Measurements from ENCODE around the gene TLE2. TPM values are rescaled to one million over a fixed set of nuclear protein-coding genes. Genes with fewer than 3 reads are reported as not detected.

The TLE2 gene
- total RNA-seq, 4 donors from 2014 or later, result 18.2 to 35.6 (median 27.3) TPM

DNA sequence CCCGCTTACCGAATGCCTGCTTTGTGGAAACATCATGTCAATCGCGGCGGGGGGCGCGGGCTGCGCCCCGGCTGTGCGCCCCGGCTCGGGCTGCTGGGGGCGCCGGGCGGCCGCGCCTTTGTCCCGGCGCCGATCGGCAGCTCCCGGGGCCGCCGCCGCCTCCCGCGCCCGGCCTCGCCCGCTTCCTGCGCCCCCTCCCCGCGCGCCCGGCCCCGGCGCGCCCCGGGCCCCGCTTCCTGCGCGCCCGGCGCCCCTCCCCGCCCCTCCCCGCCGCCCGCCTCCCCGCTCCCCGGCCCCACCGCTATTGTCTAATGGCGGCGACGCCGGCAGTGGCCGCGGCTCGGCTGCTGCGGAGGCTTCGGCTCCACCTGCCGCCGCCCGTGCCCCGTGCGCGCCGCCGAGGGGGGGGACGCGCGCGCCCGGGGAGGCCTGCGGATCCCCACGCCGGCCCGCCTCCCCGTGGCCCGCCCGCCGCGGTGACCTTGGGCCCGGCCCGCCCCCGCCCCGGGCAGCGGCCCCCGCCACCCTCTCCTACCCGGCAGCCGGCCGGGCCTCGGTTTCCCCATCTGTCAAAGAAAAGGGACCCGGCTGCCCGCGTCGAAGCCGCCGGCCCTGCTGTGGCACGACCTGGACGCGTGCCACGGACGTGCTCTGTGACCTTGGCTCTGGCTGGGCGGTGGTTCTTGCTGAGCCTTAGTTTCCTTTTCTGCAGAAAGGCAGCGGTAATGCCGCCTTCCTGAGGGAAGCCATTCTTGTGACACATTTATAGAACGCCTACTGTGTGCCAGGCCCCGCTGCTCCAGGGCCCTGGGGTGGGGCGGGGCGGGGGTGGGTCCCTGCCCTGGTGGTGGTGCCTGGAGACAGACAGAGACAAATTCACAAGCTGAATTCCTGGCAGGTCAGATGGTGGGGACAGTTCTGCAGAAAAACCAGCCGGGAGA lies 33.4 kb upstream of the TLE2 start, which contains the start of gene TLE5:
Gene TLE5 (minus strand): TSS at position 331 of the 941 bp plus-strand sequence. CDS start 295 bp downstream, at position 36.
- no peak for TF ChIP-seq POLR2AphosphoS5 (IDR thresholded peaks at IDR 0.05)
- peak within 1 kb of the TSS; percentile 96 for H3K27ac ChIP-seq
- peak within 1 kb of the TSS; percentile 81 for H3K4me3 ChIP-seq
- DNase-seq (ENCODE audit: low spot score in 2 of 2), result no peak
- H3K36me3 ChIP-seq, result peaks cover 19% of the 10 kb centered on the region
- WGBS, result 2% methylated on average over 10 of the region's 111 CpGs
- no peaks in the 10 kb centered on the region for H3K9me3 ChIP-seq
- peaks cover 45% of the 10 kb centered on the region for H3K4me1 ChIP-seq
- H3K27me3 ChIP-seq, result no peaks in the 10 kb centered on the region

DNA sequence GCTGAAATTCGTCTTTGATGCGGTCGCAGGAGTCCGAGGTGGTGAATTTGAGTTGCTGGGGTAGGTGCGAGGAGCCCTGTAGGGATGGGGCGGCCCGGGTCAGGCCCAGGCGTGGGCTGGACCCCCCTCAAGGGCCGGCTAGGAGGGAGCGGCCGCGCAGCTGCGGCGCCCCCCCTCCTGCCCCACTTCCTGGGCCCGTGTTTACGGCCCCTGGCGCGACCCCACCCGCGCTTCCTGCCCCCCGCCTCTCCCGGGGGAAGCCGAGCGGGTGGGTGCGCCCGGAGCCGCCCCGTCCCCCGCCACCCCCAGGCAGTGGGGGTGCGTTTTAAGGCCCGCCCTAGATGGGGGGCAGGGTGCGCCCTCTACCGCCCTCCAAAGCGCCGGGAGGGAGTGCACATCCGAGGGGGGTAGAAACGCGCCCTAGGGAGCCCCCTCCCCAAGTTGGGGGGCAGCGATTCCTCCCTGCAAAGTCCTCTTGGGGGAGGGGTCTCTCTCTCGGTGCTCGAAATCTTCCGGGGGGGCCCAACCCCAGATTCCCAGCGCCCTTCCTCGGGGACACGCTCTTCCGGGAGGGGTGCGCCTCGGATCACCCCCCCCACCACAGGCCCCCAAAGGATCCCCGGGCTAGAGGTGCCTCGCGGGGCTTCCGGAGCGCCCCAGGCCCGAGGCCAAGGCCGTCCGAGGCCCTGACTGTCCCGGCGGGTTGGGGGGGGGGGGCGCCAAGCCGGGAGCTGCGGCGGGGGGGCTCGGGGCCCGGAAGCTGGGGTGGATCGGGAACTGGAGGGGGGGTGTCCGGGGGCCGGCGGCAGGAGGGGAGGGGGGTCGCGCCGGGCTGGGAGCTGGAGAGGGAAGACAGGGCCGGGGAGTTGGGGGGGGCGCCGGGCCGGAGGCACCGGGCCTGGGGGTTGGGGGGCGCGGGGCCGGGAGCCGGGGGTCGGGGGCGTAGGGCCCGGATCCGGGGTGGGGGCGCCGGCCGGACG lies 32.4 kb upstream of the TLE2 start:
- no peak for DNase-seq (ENCODE audit: low spot score in 2 of 2)
- peaks cover 55% of the 10 kb centered on the region for H3K4me1 ChIP-seq
- TF ChIP-seq POLR2A (IDR thresholded peaks at IDR 0.05) (no peak), POLR2AphosphoS5 (IDR thresholded peaks at IDR 0.05) (peak in 1 of 3 donors; percentile 34)
- TF ChIP-seq, protein P1, sequence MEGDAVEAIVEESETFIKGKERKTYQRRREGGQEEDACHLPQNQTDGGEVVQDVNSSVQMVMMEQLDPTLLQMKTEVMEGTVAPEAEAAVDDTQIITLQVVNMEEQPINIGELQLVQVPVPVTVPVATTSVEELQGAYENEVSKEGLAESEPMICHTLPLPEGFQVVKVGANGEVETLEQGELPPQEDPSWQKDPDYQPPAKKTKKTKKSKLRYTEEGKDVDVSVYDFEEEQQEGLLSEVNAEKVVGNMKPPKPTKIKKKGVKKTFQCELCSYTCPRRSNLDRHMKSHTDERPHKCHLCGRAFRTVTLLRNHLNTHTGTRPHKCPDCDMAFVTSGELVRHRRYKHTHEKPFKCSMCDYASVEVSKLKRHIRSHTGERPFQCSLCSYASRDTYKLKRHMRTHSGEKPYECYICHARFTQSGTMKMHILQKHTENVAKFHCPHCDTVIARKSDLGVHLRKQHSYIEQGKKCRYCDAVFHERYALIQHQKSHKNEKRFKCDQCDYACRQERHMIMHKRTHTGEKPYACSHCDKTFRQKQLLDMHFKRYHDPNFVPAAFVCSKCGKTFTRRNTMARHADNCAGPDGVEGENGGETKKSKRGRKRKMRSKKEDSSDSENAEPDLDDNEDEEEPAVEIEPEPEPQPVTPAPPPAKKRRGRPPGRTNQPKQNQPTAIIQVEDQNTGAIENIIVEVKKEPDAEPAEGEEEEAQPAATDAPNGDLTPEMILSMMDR (IDR thresholded peaks at IDR 0.05), result peak in 1 of 2 donors; percentile 13
- H3K36me3 ChIP-seq, result peaks cover 20% of the 10 kb centered on the region
- no peaks in the 10 kb centered on the region for H3K27me3 ChIP-seq
- H3K27ac ChIP-seq, result peak overlapping the region; percentile 96
- no peaks in the 10 kb centered on the region for H3K9me3 ChIP-seq
- peak overlapping the region; percentile 81 for H3K4me3 ChIP-seq
- 9% methylated on average over 4 of the region's 88 CpGs for WGBS

DNA sequence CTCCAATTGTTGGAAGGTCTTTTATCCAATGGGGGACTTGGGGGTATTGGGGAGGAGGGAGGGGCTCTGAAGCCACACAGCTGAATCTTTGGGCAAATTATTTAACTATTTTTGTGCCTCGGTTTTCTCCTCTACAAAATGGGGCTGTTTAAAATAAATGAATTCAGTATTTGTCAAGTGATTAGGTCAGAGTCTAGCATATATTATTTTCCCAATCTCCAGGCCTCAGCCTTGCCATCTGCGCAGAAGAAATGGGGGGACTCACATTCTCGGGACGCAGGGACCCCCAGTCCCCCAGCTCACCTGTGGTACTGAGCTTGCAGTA lies 31.7 kb upstream of the TLE2 start:
- no peak for TF ChIP-seq POLR2A (IDR thresholded peaks at IDR 0.05)
- TF ChIP-seq POLR2AphosphoS5 (IDR thresholded peaks at IDR 0.05), result no peak
- TF ChIP-seq, protein P1 (IDR thresholded peaks at IDR 0.05), result no peak
- TF ChIP-seq EP300 (IDR thresholded peaks at IDR 0.05), result no peak
- peak overlapping the region; percentile 96 for H3K27ac ChIP-seq
- H3K4me3 ChIP-seq, result peak overlapping the region; percentile 81
- peaks cover 61% of the 10 kb centered on the region for H3K4me1 ChIP-seq
- no peaks in the 10 kb centered on the region for H3K27me3 ChIP-seq
- 11% methylated on average over 4 of the region's 4 CpGs for WGBS
- no peak for DNase-seq (ENCODE audit: low spot score in 2 of 2)
- H3K36me3 ChIP-seq, result peaks cover 27% of the 10 kb centered on the region
- H3K9me3 ChIP-seq, result no peaks in the 10 kb centered on the region

DNA sequence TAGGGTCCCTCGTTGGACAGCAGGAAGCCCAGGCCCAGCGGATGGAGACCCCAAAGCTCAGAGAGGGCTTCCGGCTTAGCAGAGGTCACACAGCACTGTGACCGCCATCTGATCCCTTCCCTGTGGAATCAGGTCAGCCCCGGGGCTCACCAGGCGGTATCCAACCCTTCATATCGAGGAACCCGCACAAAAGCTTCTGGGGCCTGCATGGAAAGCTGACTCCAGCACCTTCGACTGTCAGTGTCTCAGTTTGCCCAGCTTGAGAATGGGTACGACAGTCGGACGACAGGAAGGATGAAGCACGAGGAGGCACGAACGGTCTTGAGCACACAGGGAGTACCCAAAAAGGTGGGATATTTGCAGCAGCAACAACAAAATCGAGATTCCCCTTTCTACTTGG lies 30.6 kb upstream of the TLE2 start:
- Histone ChIP-seq H3K27me3 (no peaks in the 10 kb centered on the region), H3K9me3 (no peaks in the 10 kb centered on the region), H3K4me3 (peak overlapping the region; percentile 81), H3K36me3 (peaks cover 38% of the 10 kb centered on the region), H3K27ac (no peak overlapping the region), H3K4me1 (peaks cover 73% of the 10 kb centered on the region)
- DNase-seq (ENCODE audit: low spot score in 2 of 2), result no peak
- 76% methylated on average over 13 of the region's 16 CpGs for WGBS
- no peak for TF ChIP-seq POLR2AphosphoS5 (IDR thresholded peaks at IDR 0.05)
- TF ChIP-seq POLR2A (IDR thresholded peaks at IDR 0.05), result no peak
- TF ChIP-seq, protein P1 (IDR thresholded peaks at IDR 0.05), result no peak
- TF ChIP-seq EP300 (IDR thresholded peaks at IDR 0.05), result no peak

DNA sequence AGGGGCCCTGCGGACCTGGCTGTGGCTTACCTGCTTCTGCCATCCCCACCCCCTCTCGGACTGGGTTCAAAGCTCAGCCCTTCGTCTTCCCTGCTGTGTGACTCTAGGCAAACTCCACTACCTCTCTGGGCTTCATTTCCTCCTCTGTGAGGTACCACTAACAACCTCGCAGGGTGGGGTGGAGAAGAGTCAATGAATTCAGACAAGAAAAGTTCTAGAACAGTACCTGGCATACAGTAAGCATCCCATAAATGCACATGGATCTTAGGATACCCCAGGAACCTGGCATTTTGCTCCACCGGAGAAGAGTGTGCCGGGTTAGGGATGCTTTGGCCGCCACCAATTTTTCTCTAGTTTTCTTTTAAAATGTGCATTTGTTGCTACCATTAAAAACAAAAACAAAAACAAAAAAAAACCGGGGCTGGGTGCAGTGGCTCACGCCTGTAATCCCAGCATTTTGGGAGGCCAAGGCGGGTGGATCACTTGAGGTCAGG lies 29.8 kb upstream of the TLE2 start:
- TF ChIP-seq POLR2A (IDR thresholded peaks at IDR 0.05) (no peak), EP300 (IDR thresholded peaks at IDR 0.05) (no peak), POLR2AphosphoS5 (IDR thresholded peaks at IDR 0.05) (no peak)
- TF ChIP-seq, protein P1 (IDR thresholded peaks at IDR 0.05), result no peak
- peaks cover 80% of the 10 kb centered on the region for H3K4me1 ChIP-seq
- peak overlapping the region; percentile 19 for H3K27ac ChIP-seq
- H3K27me3 ChIP-seq, result no peaks in the 10 kb centered on the region
- no peak overlapping the region for H3K4me3 ChIP-seq
- H3K9me3 ChIP-seq, result no peaks in the 10 kb centered on the region
- H3K36me3 ChIP-seq, result peaks cover 46% of the 10 kb centered on the region
- 81% methylated on average over 10 of the region's 10 CpGs for WGBS
- DNase-seq (ENCODE audit: low spot score in 2 of 2), result no peak

Measured in suprapubic skin (tissue), 4 donors.